Neural progenitor cell (in vitro differentiated cells): ENCODE measurements around the gene ATP8A1.

Experiments
- CTCF ChIP-seq: fragments of 200-600 bp; sonication (generic); IDR thresholded peaks from 2 replicates; pipeline ENCODE4 v1.5.1; 2017; ENCODE audit warnings: antibody characterized with exemption, mild to moderate bottlenecking
- EZH2phosphoT487 ChIP-seq: fragments of 200-600 bp; sonication (generic); IDR thresholded peaks from 2 replicates; pipeline ENCODE4 v1.6.1; 2017; ENCODE audit warnings: antibody characterized with exemption

GRCh38 chr4:42420140-42420539, 236.8 kb downstream of the ATP8A1 start:
- TF ChIP-seq CTCF (no peak), EZH2phosphoT487 (no peak)
